Thoracic aorta (tissue), 2 donors: ENCODE results near the gene LRP6. TPM values are rescaled to one million over a fixed set of nuclear protein-coding genes. Genes with fewer than 3 reads are reported as not detected.
A peak's percentile ranks its signal among the peaks of the same experiment; 100 is the strongest.
"Not testable (repeated sequence)": the region's sequence is repeated elsewhere in the genome, so short reads cannot be mapped to it uniquely, and the experiment has no call there.

Experiments used
- ATAC-seq: fragments of 150-250 bp; one replicate; pipeline ENCODE4 v1.8.0; 2017; ENCODE audit warnings: low read depth; ENCODE audit not compliant: insufficient number of reproducible peaks, low FRiP score
- DNase-seq: peaks from one replicate; pipeline ENCODE4 v3.0.0-alpha.2; 2020; ENCODE audit warnings: low spot score
- H3K27ac ChIP-seq, 2 donors: fragments of 200-600 bp; sonication (generic); 1 replicate in 1 of 2; 2 replicates in 1 of 2; pipeline ENCODE4 v1.5.1; 2016; ENCODE audit warnings: mild to moderate bottlenecking in 2 of 2, moderate library complexity in 2 of 2
- H3K27me3 ChIP-seq: fragments of 200-600 bp; sonication (generic); replicated peaks from 2 replicates; pipeline ENCODE4 v1.6.0; 2016; ENCODE audit warnings: mild to moderate bottlenecking; ENCODE audit not compliant: insufficient read depth
- H3K36me3 ChIP-seq: fragments of 200-600 bp; sonication (generic); one replicate; pipeline ENCODE4 v1.5.1; 2016
- H3K4me1 ChIP-seq, 2 donors: fragments of 200-600 bp; sonication (generic); 1 replicate in 1 of 2; 2 replicates in 1 of 2; pipeline versions ENCODE4 v1.5.1 to v1.6.0; 2016; ENCODE audit warnings: low read depth in 2 of 2, mild to moderate bottlenecking in 1 of 2; ENCODE audit not compliant: control insufficient read depth in 1 of 2
- H3K4me3 ChIP-seq: fragments of 200-600 bp; sonication (generic); 2 replicates; pipeline ENCODE4 v1.5.1; 2016; ENCODE audit warnings: mild to moderate bottlenecking
- H3K9me3 ChIP-seq: fragments of 200-600 bp; sonication (generic); 2 replicates; pipeline ENCODE4 v1.5.1; 2016
- total RNA-seq, 2 donors: library from RNA; depleted of rRNA; stranded (reverse); fragments of >200 nt; gene quantifications; one replicate each; pipeline versions ENCODE4 v1.1.0 to v1.2.3, GENCODE V29; 2016
- TF ChIP-seq, protein P1 (sequence below): fragments of 200-600 bp; sonication (generic); IDR thresholded peaks from one replicate; pipeline ENCODE4 v1.5.1; 2019; ENCODE audit warnings: antibody characterized with exemption

The LRP6 gene
- total RNA-seq = 10 to 100 TPM; 39.9 to 41.5 TPM

DNA sequence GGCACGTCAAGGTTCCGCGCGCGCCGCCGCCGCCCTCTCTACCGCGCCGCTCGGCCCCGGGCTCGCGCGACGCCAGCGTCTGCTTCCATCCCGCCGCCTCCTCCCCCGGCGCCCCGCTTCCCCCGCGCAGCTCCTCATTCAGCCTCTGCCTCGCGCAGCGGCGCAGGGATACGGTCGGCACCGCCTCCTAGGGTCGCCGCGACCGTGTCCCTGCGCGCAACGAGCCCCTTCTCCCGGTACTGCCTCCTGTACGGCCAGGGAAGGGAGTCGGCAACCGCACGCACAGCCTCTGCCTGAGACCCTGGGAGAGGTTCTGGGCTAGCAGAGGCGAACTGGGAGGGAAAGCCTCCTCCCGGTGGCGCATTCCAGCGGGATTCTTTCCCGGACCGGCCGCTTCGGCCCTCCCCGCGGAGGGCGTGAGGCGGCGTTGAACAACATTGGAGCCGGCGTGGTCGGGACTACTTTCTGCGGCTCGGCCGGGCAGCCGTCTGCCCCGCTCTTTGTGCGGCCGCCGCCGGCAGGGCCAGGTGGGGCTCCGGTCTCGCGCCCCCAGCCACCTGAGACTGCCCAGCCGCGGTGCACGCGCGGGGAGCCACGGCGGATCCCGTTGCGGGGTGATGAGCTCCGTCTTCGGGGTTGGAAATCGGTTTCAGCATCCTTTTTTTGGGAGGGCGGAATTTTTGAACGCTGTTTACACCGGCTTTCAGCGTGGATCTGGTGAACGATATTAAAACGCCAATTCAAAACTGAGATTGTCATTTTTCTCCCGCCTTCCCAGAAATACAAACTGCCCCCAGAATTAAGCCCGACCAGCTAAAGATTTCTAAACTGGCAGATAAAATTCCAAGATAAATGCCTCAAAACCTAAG, at the start of gene LRP6:
LRP6 (minus strand) TSS at position 172 of the 869 bp plus-strand sequence. CDS start 309 bp downstream, outside the sequence.
- TF ChIP-seq, protein P1, sequence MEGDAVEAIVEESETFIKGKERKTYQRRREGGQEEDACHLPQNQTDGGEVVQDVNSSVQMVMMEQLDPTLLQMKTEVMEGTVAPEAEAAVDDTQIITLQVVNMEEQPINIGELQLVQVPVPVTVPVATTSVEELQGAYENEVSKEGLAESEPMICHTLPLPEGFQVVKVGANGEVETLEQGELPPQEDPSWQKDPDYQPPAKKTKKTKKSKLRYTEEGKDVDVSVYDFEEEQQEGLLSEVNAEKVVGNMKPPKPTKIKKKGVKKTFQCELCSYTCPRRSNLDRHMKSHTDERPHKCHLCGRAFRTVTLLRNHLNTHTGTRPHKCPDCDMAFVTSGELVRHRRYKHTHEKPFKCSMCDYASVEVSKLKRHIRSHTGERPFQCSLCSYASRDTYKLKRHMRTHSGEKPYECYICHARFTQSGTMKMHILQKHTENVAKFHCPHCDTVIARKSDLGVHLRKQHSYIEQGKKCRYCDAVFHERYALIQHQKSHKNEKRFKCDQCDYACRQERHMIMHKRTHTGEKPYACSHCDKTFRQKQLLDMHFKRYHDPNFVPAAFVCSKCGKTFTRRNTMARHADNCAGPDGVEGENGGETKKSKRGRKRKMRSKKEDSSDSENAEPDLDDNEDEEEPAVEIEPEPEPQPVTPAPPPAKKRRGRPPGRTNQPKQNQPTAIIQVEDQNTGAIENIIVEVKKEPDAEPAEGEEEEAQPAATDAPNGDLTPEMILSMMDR = no peak
- H3K27ac ChIP-seq = peak within 1 kb of the TSS; percentile 98 to 100
- no peaks in the 10 kb centered on the region for H3K27me3 ChIP-seq
- peaks cover 7 to 25% of the 10 kb centered on the region in 2 donors for H3K4me1 ChIP-seq
- H3K36me3 ChIP-seq = no peaks in the 10 kb centered on the region
- no peaks in the 10 kb centered on the region for H3K9me3 ChIP-seq
- ATAC-seq (peak; percentile 89), DNase-seq (peak; percentile 49)
- H3K4me3 ChIP-seq = peak within 1 kb of the TSS; percentile 91

DNA sequence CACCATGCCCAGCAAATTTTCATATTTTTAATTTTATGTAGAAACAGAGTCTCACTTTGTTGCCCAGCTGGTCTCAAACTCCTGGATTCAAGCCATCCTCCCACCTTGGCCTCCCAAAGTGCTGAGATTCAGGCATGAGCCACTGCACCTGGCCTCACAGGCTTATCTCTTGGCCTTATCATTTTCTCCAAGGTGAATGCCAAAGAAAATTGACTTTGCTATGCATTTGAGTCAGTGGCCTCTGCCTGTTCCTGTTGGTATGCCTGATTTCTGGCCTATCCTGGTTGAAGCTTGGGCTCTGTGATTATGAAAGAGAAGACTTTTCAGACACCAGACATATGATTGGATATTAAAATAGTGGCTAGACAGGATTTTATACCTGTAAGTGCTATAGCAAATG, 49.0 kb upstream of the LRP6 start:
- Histone ChIP-seq H3K4me1 (peaks cover 0 to 14% of the 10 kb centered on the region in 2 donors), H3K4me3 (no peak overlapping the region), H3K27ac (no peak overlapping the region), H3K27me3 (no peaks in the 10 kb centered on the region), H3K36me3 (no peaks in the 10 kb centered on the region), H3K9me3 (no peaks in the 10 kb centered on the region)
- ATAC-seq (no peak), DNase-seq (no peak)
- TF ChIP-seq, protein P1 = no peak

DNA sequence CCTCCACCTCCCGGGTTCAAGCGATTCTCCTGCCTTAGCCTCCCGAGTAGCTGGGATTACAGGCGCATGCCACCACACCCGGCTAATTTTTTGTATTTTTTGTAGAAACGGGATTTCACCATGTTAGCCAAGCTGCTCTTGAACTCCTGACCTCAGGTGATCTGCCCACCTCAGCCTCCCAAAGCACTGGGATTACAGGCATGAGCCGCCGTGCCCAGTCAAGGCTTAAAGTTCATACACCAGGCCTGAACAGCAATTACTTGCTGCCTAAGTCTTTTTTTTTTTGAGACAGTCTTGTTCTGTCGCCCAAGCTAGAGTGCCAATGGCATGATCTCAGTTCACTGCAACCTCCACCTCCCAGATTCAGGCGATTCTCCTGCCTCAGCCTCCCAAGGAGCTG, 43.9 kb upstream of the LRP6 start:
- not testable (repeated sequence) for H3K9me3 ChIP-seq, H3K36me3 ChIP-seq, H3K4me1 ChIP-seq, H3K27me3 ChIP-seq, DNase-seq, H3K4me3 ChIP-seq, ATAC-seq, H3K27ac ChIP-seq

DNA sequence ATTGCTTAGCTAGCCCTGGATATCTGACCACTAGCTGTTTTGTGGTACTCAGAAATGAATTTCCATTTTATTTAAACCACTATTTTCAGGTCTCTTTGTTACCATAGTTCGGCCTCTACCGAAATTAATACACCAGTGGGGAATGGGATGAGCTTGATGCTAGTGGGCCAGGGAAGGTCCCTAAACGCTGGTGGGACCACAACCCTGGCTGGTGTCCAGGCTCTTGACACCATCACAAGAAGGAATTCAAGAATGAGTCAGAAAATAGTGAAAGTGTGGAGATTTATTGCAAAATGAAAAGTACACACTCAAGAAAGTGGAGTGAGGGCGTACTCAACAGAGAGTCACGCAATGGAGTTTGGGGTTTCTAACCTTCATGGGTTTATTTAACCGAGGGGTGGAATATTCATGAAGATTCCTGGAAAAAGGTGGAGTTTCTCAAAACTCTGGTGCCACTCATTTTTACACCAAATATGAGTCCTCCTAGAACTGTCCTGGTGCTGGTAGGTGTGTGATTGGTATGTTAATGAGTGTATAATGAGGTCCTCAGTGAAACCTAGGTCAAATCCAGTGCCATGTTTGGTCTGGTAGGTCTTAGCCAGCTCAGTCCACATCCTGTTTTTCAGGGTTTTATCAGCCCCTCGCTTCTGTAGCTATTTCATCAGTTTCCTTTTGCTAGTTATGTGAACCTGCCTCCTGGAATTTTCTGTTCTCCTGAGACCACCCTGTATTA, 38.9 kb upstream of the LRP6 start:
- no peaks in the 10 kb centered on the region for H3K4me1 ChIP-seq
- H3K9me3 ChIP-seq = no peaks in the 10 kb centered on the region
- no peak for DNase-seq
- no peak overlapping the region for H3K27ac ChIP-seq
- no peak overlapping the region for H3K4me3 ChIP-seq
- TF ChIP-seq, protein P1 = no peak
- no peaks in the 10 kb centered on the region for H3K27me3 ChIP-seq
- no peaks in the 10 kb centered on the region for H3K36me3 ChIP-seq
- no peak for ATAC-seq

DNA sequence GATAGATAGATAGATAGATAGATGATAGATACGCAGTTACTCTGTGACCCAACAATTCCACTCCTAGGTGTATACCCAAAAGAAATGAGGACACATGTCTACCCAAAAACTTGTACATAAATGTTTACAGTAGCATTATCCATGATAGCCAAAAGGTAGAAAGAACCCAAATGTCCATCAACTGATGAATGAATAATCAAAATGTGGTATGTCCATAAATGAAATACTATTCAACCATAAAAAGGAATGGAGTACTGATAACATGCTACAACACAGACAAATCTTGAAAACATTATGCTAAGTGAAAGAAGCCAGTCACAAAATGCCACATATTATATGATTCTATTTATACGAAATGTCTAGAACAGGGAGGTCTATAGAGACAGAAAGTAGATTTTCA, 36.1 kb upstream of the LRP6 start:
- TF ChIP-seq, protein P1 = no peak

More for the DNA sequence above, 36.1 kb upstream of the LRP6 start:
- ATAC-seq = no peak
- DNase-seq = no peak
- H3K27me3 ChIP-seq = no peaks in the 10 kb centered on the region
- H3K9me3 ChIP-seq = no peaks in the 10 kb centered on the region
- no peak overlapping the region for H3K4me3 ChIP-seq
- H3K36me3 ChIP-seq = no peaks in the 10 kb centered on the region
- no peaks in the 10 kb centered on the region for H3K4me1 ChIP-seq
- H3K27ac ChIP-seq = no peak overlapping the region
